GM18526 (cell line): ENCODE results near the gene CASK.

Experiments
- POLR2A ChIP-seq: IDR thresholded peaks from 3 replicates; pipeline ENCODE4 v1.6.1; 2011; ENCODE audit not compliant: insufficient read length; ENCODE audit errors: extremely low read depth

Gene CASK

GRCh38 chrX:41559235-41560052, 363.9 kb downstream of the CASK start:
- TF ChIP-seq POLR2A, result no peak

DNA sequence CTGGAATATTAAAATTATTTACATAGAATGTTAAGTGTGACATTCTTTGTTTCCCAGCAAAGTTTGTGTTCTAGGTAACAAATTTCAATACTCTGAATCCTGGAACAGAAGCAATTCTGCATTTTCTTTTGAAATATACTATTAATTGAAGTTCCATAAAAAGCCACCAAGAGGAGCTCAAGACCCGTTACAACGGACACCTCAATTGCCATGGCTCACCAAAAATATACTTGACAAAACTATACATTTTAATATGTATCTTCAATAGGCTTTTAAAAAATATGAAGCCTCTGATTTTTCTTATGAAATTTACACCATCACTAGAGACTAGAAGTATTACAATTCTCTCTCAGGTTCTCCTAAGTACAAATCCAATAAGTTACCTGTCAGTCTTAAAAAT, 364.8 kb downstream of the CASK start:
- no peak for TF ChIP-seq POLR2A

- no peak for TF ChIP-seq POLR2A
These were observed 366.4 kb downstream of the CASK start for GRCh38 chrX:41556958-41557357.

DNA sequence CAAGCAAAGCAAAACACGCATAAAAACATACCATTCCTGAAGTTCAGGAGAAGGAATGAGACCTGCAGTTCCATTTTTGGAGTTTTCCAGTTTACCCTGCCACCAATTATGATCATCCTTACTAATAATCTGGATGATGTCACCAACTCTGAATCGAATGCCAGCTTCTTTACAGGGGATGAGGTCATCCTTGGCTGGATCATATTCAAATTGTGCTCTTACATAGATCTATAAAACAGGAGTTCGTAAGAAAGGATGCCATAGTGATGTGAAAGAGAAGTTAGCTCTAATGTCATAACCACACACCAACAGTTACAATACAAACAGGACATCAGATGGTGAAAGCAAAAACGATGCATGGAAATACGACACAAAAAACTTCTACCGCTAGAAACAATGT, 369.7 kb downstream of the CASK start:
- TF ChIP-seq POLR2A, result no peak

DNA sequence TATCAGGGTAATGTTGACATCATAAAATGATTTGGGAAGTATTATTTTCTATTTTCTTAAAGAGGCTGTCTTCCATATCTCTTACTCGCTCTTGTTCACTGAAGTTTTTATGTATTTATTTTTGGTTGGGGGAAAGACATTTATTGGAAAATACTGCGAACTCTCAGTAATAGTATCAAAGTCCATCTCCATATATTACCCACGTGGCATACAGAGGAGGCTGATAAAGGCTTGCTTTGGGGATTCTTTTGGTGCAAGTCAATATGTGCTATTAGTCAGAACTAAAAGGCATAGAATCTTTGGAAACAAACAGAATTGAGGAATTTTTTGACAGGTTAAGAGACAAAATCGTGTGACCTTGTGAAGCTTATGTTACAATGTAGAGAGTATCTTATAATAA, 374.9 kb downstream of the CASK start:
- no peak for TF ChIP-seq POLR2A

- TF ChIP-seq POLR2A, result no peak
These were observed 379.7 kb downstream of the CASK start for GRCh38 chrX:41543668-41544067.

- no peak for TF ChIP-seq POLR2A
These were observed 380.3 kb downstream of the CASK start for GRCh38 chrX:41543025-41543424.

DNA sequence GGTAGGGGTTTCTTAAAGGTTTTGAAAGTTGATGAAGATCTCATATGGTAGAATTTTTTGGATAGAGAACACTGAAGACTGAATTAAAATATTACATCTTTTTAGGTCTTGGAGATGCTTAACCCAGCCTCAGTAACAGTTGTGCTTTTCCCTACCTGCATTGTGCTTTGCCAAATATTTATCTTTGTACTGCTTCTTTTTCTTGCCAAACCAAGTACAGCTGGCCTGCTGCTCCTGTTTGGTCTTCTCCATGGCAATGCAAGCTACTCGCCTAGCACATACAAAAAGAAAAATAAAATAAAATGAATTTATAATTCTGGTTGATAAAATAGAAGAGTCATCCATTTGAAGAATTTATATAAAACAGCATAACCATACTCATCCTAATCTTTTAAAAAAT, 380.8 kb downstream of the CASK start:
- TF ChIP-seq POLR2A, result no peak

DNA sequence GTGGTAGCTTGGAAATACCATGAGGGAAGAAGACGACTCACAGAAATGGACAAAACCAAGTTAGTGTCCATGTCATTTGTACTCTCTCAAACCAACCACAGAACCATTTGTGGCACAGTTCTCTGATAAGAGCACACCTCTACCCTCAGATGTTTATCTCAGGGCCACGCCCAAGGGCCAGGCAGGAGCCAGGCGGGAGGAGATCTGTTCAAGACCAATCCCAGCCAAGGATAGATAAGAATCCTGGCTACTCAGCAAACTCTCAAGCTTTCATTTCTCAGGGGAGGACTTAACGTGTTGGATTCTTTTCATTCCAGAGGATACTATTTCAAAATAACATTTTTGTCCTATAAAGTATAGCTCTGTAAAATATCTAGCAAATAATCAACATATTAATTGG, 381.2 kb downstream of the CASK start:
- no peak for TF ChIP-seq POLR2A

DNA sequence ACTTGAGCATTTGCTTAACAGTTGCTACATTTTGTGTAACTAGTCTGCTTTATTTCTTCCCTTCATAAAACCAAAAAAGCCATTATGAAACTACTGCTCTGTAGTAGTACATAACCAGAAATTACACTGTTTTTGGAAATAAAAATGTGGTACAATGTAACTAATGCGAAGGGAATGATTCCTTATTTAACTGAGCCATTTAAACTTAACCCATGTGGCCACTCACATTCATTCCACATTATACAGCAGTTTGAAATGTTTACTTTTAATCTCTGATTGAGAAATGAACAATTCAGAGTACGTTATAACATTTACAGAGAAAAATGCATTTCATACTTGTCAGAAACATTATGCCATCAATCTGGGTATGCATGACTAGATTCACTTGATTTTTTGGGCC, 382.0 kb downstream of the CASK start:
- no peak for TF ChIP-seq POLR2A

GRCh38 chrX:41538707-41539106, 384.6 kb downstream of the CASK start:
- TF ChIP-seq POLR2A, result no peak

DNA sequence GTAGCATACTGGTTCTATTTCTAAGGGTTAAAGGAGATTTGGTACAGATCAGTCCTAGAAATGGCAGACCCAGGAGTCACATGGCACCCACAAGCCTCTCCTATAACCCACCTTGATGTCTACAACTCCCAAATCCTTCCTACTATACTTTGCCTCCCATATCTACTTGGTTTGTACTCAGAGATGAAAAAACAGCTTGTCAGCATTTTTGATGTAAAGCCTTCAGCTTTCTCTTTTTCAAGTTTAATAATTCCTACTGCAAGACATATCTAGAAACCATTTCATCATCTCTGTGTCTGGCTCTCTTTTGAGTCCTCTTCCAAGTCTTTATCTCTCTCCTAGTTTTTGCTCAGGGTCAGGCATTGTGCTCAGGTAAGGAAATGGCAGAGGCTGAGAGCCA, 393.3 kb downstream of the CASK start:
- TF ChIP-seq POLR2A, result no peak

GRCh38 chrX:41529221-41529620, 394.1 kb downstream of the CASK start:
- no peak for TF ChIP-seq POLR2A

- TF ChIP-seq POLR2A, result no peak
These were observed 394.6 kb downstream of the CASK start for GRCh38 chrX:41528784-41529183.

DNA sequence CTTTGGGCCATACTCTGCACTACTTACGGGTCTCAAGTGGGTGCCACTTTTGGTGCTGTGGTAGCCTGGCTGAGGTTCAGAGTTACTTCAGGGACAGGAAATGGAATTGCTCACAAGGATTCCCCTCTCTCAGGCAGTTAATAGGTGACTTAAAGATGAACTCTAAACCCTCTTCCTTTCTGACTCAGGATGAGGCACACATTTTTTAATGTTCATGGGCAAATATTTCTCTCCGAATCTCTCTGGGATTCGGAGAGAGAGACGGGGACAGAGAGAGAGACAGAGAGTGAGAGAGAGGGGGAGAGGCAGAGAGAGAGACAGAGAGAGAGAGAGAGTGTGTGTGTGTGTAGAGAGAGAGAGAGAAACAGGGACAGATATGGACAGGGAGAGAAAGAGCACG, 396.4 kb downstream of the CASK start:
- no peak for TF ChIP-seq POLR2A

- no peak for TF ChIP-seq POLR2A
These were observed 397.1 kb downstream of the CASK start for GRCh38 chrX:41526271-41526670.

DNA sequence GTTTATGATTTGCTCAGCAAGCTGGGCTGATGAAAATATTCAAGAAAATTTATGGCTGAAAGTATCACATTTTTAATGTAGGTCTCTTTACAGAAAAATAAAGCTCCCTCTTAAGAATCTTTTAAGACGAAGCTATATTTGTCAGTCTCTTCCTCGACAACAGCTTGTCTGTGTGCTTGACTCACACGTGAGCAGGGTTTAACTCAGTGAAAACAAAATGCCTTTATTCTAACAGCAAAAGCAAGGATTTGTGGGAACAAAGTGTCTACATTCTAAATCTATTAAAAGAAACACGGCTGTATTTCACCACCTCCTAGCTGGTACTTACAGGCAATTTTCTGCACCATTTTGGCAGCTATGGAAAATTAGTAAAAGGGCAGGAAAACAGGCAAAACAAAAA, 400.7 kb downstream of the CASK start:
- TF ChIP-seq POLR2A, result no peak
